ENCODE measurements around the gene CLIC6.

The CLIC6 gene

GRCh38 chr21:34697826-34698225 lies 29.0 kb downstream of the CLIC6 start:
- TF ChIP-seq, protein P1, sequence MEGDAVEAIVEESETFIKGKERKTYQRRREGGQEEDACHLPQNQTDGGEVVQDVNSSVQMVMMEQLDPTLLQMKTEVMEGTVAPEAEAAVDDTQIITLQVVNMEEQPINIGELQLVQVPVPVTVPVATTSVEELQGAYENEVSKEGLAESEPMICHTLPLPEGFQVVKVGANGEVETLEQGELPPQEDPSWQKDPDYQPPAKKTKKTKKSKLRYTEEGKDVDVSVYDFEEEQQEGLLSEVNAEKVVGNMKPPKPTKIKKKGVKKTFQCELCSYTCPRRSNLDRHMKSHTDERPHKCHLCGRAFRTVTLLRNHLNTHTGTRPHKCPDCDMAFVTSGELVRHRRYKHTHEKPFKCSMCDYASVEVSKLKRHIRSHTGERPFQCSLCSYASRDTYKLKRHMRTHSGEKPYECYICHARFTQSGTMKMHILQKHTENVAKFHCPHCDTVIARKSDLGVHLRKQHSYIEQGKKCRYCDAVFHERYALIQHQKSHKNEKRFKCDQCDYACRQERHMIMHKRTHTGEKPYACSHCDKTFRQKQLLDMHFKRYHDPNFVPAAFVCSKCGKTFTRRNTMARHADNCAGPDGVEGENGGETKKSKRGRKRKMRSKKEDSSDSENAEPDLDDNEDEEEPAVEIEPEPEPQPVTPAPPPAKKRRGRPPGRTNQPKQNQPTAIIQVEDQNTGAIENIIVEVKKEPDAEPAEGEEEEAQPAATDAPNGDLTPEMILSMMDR (IDR thresholded peaks at IDR 0.05; ENCODE audit: unreplicated experiment in 3 of 3) = no peak
- peaks cover 4% of the 10 kb centered on the region for H3K36me3 Mint-ChIP-seq (ENCODE audit: low read depth)
- peaks cover 37% of the 10 kb centered on the region for H3K27me3 Mint-ChIP-seq (ENCODE audit: low read depth)
- peaks cover 13% of the 10 kb centered on the region for H3K9me3 Mint-ChIP-seq
- H3K27ac Mint-ChIP-seq = no peak overlapping the region
- no peak overlapping the region for H3K4me3 Mint-ChIP-seq
- peaks cover 3% of the 10 kb centered on the region for H3K4me1 Mint-ChIP-seq

DNA sequence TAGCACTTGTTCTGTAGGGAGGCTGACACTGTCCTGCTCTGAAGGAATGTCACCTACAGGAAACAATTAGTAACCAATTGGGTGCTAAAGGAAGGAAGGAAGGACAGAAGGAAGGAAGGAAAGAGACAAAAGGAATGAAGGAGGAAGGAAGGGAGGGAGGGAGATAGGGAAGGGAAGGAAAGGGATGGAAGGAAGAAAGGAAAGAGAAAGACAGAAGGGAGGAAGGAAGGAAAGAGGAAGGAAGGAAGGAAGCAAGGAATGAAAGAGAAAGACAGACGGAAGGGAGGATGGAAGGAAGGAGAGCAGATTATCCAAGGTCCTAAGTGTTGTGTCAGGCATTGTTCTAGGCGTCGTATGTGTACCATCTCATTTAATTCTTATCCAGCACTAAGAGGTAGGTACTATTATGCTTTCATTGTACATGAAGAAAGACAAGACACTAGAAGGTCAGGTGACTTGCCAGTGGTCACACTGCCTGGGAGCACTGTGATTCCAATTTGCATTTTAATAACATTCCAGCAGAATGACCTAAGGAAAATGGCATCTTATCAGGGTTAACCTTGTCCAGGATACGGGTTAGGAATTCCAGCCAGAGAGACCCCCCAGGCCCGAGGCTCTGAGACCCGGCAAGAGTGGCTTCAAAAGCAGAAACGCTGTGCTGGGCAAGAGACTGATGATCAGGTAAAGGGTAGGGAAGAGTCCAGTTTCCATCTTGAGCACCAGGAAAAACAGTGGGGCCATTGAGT lies 29.6 kb downstream of the CLIC6 start:
- peaks cover 9% of the 10 kb centered on the region for H3K4me1 Mint-ChIP-seq
- TF ChIP-seq, protein P1 (IDR thresholded peaks at IDR 0.05; ENCODE audit: unreplicated experiment in 3 of 3) = no peak
- H3K27me3 Mint-ChIP-seq (ENCODE audit: low read depth) = peaks cover 35% of the 10 kb centered on the region
- H3K36me3 Mint-ChIP-seq (ENCODE audit: low read depth) = peaks cover 4% of the 10 kb centered on the region
- no peak overlapping the region for H3K4me3 Mint-ChIP-seq
- H3K9me3 Mint-ChIP-seq = peaks cover 10% of the 10 kb centered on the region
- H3K27ac Mint-ChIP-seq = peak overlapping the region in 1 of 3 experiments; percentile 16

- Mint-ChIP-seq H3K4me1 (peaks cover 28% of the 10 kb centered on the region), H3K9me3 (peaks cover 4% of the 10 kb centered on the region)
These were observed 31.8 kb downstream of the CLIC6 start for GRCh38 chr21:34700605-34701004.

DNA sequence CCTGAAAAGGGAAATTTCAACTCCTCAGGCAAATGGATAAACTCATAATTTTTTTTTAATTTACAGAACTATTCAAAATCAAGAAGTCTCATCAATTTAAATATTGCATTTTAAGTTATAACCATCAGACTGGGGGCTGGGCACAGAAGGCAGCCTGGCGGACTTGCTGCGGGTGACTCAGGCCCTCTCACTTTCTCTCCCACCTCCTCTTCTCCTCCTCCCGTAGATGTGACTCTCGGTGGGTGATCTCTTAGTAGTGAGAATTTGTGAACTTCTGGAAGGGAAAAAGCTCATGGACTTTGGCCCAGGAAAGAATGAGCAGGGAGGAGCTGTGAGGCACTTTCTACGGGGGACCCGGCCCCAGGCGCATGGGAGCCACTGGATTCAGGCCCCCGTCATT lies 32.9 kb downstream of the CLIC6 start:
- Mint-ChIP-seq H3K36me3 (ENCODE audit: low read depth) (no peaks in the 10 kb centered on the region), H3K9me3 (peaks cover 4% of the 10 kb centered on the region), H3K27me3 (ENCODE audit: low read depth) (peaks cover 28% of the 10 kb centered on the region), H3K4me3 (no peak overlapping the region), H3K27ac (no peak overlapping the region), H3K4me1 (peaks cover 28% of the 10 kb centered on the region)
- TF ChIP-seq, protein P1 (IDR thresholded peaks at IDR 0.05; ENCODE audit: unreplicated experiment in 3 of 3) = no peak

More at GRCh38 chr21:34700605-34701004, 31.8 kb downstream of the CLIC6 start:
- Mint-ChIP-seq H3K4me3 (no peak overlapping the region), H3K27me3 (ENCODE audit: low read depth) (peaks cover 33% of the 10 kb centered on the region), H3K36me3 (ENCODE audit: low read depth) (no peaks in the 10 kb centered on the region), H3K27ac (no peak overlapping the region)
- TF ChIP-seq, protein P1 (IDR thresholded peaks at IDR 0.05; ENCODE audit: unreplicated experiment in 3 of 3) = no peak

DNA sequence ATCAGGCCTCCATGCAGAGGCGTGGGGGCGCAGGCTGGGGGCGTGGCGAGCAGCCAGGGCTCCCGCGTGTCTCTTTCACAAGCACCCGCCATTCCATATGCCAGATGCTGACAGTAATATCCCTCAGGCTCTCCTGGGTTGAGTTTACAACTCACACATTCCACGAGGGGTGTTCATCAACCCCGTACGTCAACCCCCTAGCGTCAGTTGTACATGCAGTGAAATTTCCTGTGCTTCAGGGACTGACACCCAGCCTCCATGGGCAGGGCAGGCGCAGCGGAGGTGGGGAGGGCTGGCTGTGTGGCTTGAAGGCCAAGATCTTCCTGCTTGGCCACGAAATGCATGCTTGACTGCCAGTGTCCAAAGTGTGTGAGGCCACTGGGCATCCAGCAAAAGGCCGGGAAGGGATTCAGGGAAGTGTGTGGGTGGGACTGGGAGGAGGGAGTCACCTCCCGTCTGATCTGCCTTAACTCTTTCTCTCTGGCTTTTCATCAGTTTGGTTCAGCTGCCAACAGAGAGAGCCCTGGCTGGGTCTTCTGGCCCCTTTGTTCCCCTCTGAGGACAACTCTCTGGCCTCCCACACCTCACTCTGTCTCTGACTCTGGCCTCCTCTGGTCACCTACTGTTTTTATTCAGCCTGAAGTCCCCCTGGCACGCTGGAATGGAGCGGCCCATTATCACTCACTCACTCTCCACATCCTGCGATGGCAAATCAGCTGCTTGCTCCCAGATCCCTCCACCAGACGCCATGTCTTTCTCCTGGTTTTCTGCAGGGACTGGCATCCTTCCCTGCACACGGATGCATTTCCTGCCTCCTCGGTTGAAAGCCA lies 33.8 kb downstream of the CLIC6 start:
- H3K4me1 Mint-ChIP-seq = peaks cover 28% of the 10 kb centered on the region
- no peak overlapping the region for H3K4me3 Mint-ChIP-seq
- TF ChIP-seq, protein P1 (IDR thresholded peaks at IDR 0.05; ENCODE audit: unreplicated experiment in 3 of 3) = no peak
- H3K9me3 Mint-ChIP-seq = peaks cover 4% of the 10 kb centered on the region
- peaks cover 25% of the 10 kb centered on the region for H3K27me3 Mint-ChIP-seq (ENCODE audit: low read depth)
- peak overlapping the region in 1 of 3 experiments; percentile 83 for H3K27ac Mint-ChIP-seq
- H3K36me3 Mint-ChIP-seq (ENCODE audit: low read depth) = no peaks in the 10 kb centered on the region
